ENCODE measurements around the gene SOWAHB.

SOWAHB gene

GRCh38 chr4:76897536-76898384 lies at the start of gene SOWAHB:
Gene SOWAHB (minus strand): TSS chr4:76898144. CDS start chr4:76897849, 295 bp downstream.
- DNase-seq (ENCODE audit: low spot score) = no peak

GRCh38 chr4:76947369-76947768 lies 49.4 kb upstream of the SOWAHB start:
- no peak for DNase-seq (ENCODE audit: low spot score)

GRCh38 chr4:76943790-76944189 lies 45.8 kb upstream of the SOWAHB start:
- DNase-seq (ENCODE audit: low spot score) = peak; percentile 36

- DNase-seq (ENCODE audit: low spot score) = no peak
These were observed 45.2 kb upstream of the SOWAHB start for GRCh38 chr4:76943129-76943620.

GRCh38 chr4:76939184-76939583 lies 41.2 kb upstream of the SOWAHB start:
- DNase-seq (ENCODE audit: low spot score) = no peak

- DNase-seq (ENCODE audit: low spot score) = no peak
These were observed 33.8 kb upstream of the SOWAHB start for GRCh38 chr4:76931576-76932276.

- DNase-seq (ENCODE audit: low spot score) = no peak
These were observed 33.1 kb upstream of the SOWAHB start for GRCh38 chr4:76931087-76931486.

GRCh38 chr4:76930685-76931084 lies 32.7 kb upstream of the SOWAHB start:
- DNase-seq (ENCODE audit: low spot score) = no peak

GRCh38 chr4:76926841-76927240 lies 28.9 kb upstream of the SOWAHB start:
- DNase-seq (ENCODE audit: low spot score) = no peak

- no peak for DNase-seq (ENCODE audit: low spot score)
These were observed 25.8 kb upstream of the SOWAHB start for GRCh38 chr4:76923619-76924357.

GRCh38 chr4:76920715-76921114 lies 22.8 kb upstream of the SOWAHB start:
- no peak for DNase-seq (ENCODE audit: low spot score)

GRCh38 chr4:76909711-76910110 lies 11.8 kb upstream of the SOWAHB start:
- DNase-seq (ENCODE audit: low spot score) = no peak

- DNase-seq (ENCODE audit: low spot score) = peak; percentile 90
These were observed 7.6 kb upstream of the SOWAHB start for GRCh38 chr4:76905521-76905920.

GRCh38 chr4:76904646-76905190 lies 6.8 kb upstream of the SOWAHB start:
- no peak for DNase-seq (ENCODE audit: low spot score)

GRCh38 chr4:76902233-76902890 lies 4.4 kb upstream of the SOWAHB start:
- DNase-seq (ENCODE audit: low spot score) = no peak

- DNase-seq (ENCODE audit: low spot score) = no peak
These were observed 1.2 kb upstream of the SOWAHB start for GRCh38 chr4:76898949-76899645.

- no peak for DNase-seq (ENCODE audit: low spot score)
These were observed 395 bp upstream of the SOWAHB start for GRCh38 chr4:76898385-76898692.

GRCh38 chr4:76896614-76897535 lies 1.1 kb downstream of the SOWAHB start:
- DNase-seq (ENCODE audit: low spot score) = peak; percentile 18

GRCh38 chr4:76896048-76896447 lies 1.9 kb downstream of the SOWAHB start:
- no peak for DNase-seq (ENCODE audit: low spot score)

GRCh38 chr4:76895619-76896018 lies 2.3 kb downstream of the SOWAHB start:
- DNase-seq (ENCODE audit: low spot score) = no peak

All from AG08395 (cell line).